Activated CD4-positive, CD25-positive, alpha-beta regulatory T cell treated with anti-CD3 and anti-CD28 coated beads, Interleukin-2, amount 50 U/mL, for 72 hours (primary cell): ENCODE results near the gene ISL2.
A peak's percentile ranks its signal among the peaks of the same experiment; 100 is the strongest.
"Not testable (repeated sequence)": the region's sequence is repeated elsewhere in the genome, so short reads cannot be mapped to it uniquely, and the experiment has no call there.

Experiments used
- DNase-seq: peaks from one replicate; pipeline ENCODE4 v3.0.0; 2021

Gene ISL2

GRCh38 chr15:76336254-76337058 is at the start of gene ISL2:
ISL2 (plus strand) TSS chr15:76336773; CDS start chr15:76336884, 111 bp downstream.
- peak; percentile 72 for DNase-seq

- DNase-seq = no peak
Observed at GRCh38 chr15:76289582-76289981, 47.0 kb upstream of the ISL2 start.

- DNase-seq = no peak
Observed at GRCh38 chr15:76293361-76293760, 43.2 kb upstream of the ISL2 start.

GRCh38 chr15:76294463-76294862 is 42.1 kb upstream of the ISL2 start:
- not testable (repeated sequence) for DNase-seq

GRCh38 chr15:76296849-76297248 is 39.7 kb upstream of the ISL2 start:
- no peak for DNase-seq

GRCh38 chr15:76297951-76298350 is 38.6 kb upstream of the ISL2 start:
- not testable (repeated sequence) for DNase-seq

GRCh38 chr15:76298986-76299385 is 37.6 kb upstream of the ISL2 start:
- no peak for DNase-seq

GRCh38 chr15:76299786-76300185 is 36.8 kb upstream of the ISL2 start:
- DNase-seq = no peak

- DNase-seq = no peak
Observed at GRCh38 chr15:76303909-76304308, 32.7 kb upstream of the ISL2 start.

- no peak for DNase-seq
Observed at GRCh38 chr15:76309601-76310330, 26.8 kb upstream of the ISL2 start.

- DNase-seq = no peak
Observed at GRCh38 chr15:76310475-76311099, 26.0 kb upstream of the ISL2 start.

GRCh38 chr15:76311100-76311953 is 25.2 kb upstream of the ISL2 start, which contains the start of gene ETFA:
ETFA (minus strand) TSS chr15:76311469; CDS start chr15:76311388, 81 bp downstream.
- DNase-seq = peak; percentile 96

GRCh38 chr15:76312540-76313174 is 23.9 kb upstream of the ISL2 start:
- DNase-seq = no peak

- not testable (repeated sequence) for DNase-seq
Observed at GRCh38 chr15:76313175-76313567, 23.4 kb upstream of the ISL2 start.

GRCh38 chr15:76313731-76314130 is 22.8 kb upstream of the ISL2 start:
- no peak for DNase-seq

GRCh38 chr15:76320012-76320411 is 16.6 kb upstream of the ISL2 start:
- DNase-seq = no peak

GRCh38 chr15:76321171-76321570 is 15.4 kb upstream of the ISL2 start:
- no peak for DNase-seq

GRCh38 chr15:76321602-76322001 is 15.0 kb upstream of the ISL2 start:
- no peak for DNase-seq

GRCh38 chr15:76324066-76324465 is 12.5 kb upstream of the ISL2 start:
- DNase-seq = no peak

- DNase-seq = no peak
Observed at GRCh38 chr15:76325704-76326103, 10.9 kb upstream of the ISL2 start.

GRCh38 chr15:76327191-76328105 is 9.1 kb upstream of the ISL2 start:
- DNase-seq = no peak
